T-helper 2 cell (primary cell): ENCODE results near the gene CAMTA2.
A peak's percentile ranks its signal among the peaks of the same experiment; 100 is the strongest.

Experiments used
- DNase-seq, 5 experiments: peaks; one replicate each; pipeline versions ENCODE4 v3.0.0 to v3.0.0-alpha.2; 2012 to 2022

Gene CAMTA2

DNA sequence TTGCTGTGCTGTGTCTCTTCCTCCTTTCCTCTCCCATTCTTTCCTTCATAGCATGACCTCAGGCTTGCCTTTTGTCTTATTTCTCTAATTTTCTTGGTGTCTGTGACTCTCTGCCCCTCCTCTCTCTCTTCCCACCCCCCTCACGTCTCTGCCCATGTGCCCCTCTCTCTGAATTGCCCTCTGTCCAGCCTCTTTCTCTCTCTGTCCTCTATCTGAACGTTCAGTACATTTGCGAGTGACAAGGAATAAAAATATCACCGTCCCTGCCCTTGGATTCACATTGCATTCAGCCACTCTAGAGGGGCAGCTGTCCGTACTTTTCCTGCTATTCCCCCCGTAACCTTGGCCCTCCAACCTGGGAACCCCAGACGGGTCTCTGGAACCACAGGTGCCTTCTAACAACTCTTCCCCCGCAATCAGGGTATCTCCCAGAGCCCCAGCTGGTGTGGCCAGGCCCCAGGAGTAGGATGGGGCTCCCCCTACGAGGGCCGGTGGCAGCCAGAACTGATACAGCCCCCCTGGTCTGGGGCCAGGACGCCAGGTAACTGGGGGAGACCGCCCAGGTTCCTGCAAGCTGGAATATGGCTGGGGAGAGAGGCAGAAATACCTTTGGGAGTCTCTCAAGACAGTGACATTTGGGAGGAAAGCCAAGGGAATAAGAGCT is 12.1 kb upstream of the CAMTA2 start:
- no peak for DNase-seq

GRCh38 chr17:4998732-4999429 is 11.4 kb upstream of the CAMTA2 start:
- DNase-seq, result no peak

GRCh38 chr17:4998027-4998731 is 10.7 kb upstream of the CAMTA2 start:
- no peak for DNase-seq

GRCh38 chr17:4997302-4998026 is 10.0 kb upstream of the CAMTA2 start, which contains the start of the genes INCA1 and KIF1C:
Gene INCA1, minus strand, starts transcription at chr17:4997522. Its CDS starts 3,085 bp downstream, at chr17:4994437.
Gene KIF1C, plus strand, starts transcription at chr17:4997950. Its CDS starts 2,297 bp downstream, at chr17:5000247.
- peak; percentile 83 to 91 (median 86) for DNase-seq

- no peak for DNase-seq
Measured at GRCh38 chr17:4994081-4994595, 6.7 kb upstream of the CAMTA2 start.

DNA sequence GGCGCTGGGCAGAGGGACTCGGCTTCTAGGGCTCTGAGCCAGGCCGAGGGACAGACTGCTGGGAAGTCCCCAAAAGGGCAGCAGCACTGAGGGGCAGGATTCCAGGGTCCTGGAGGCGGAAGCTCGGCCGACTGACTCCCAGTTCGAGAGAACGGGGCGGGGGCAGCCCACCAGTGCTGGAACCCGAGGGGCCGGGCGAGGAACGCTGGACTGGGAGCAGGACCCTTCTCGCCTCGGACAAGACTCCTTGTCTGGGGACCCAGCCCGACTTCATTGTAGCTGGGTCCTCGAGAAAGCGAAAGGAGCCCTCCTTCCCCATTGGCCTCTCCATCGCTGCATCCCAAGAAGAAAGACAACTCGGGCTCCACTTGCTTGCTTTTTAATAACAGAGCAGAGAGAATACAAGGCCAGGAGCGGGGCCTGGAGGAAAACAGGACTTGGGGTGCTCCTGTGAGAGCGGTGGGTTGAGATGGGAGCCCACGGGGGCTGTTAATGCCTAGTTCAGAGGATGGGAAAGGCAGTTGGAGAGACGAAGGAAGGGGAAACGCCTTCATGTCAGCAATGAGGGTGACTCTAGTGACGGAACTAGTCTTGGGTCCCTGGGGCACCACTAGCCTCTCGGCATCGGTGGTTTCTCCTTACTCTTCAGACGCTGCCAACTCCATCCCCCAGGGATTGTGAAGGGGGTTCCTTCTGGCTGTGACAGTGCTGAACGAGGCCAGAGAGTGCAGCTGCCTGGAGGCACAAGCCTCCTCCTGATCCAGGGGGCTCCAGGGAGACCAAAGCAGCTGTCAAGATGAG is 492 bp upstream of the CAMTA2 start:
- no peak for DNase-seq

GRCh38 chr17:4986403-4986802 is 1.1 kb downstream of the CAMTA2 start:
- no peak for DNase-seq

- no peak for DNase-seq
Measured at GRCh38 chr17:4982305-4982704, 5.2 kb downstream of the CAMTA2 start.

GRCh38 chr17:4980644-4981216 is 6.7 kb downstream of the CAMTA2 start:
- DNase-seq, result peak in 2 of 5 experiments; percentile 26 to 79

DNA sequence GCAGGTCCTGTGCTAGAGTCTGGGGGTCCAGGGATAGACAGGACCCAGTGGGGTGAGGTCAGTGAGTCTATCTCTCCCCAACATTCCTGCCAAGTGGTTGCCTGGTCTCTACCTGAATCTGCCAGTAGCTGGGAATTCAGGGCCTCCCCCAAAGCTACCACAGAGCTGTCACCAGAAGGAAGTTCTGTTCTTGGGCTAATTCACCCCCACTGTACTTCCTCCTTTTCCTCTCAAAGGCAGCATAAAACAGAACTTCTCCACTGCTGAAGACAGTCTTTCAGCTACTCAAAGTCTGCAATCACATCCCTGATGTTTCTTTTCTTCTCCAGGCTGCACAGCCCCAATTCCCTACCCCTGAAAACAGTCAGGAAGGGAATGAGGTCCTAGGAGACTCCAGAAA is 8.7 kb downstream of the CAMTA2 start:
- no peak for DNase-seq

DNA sequence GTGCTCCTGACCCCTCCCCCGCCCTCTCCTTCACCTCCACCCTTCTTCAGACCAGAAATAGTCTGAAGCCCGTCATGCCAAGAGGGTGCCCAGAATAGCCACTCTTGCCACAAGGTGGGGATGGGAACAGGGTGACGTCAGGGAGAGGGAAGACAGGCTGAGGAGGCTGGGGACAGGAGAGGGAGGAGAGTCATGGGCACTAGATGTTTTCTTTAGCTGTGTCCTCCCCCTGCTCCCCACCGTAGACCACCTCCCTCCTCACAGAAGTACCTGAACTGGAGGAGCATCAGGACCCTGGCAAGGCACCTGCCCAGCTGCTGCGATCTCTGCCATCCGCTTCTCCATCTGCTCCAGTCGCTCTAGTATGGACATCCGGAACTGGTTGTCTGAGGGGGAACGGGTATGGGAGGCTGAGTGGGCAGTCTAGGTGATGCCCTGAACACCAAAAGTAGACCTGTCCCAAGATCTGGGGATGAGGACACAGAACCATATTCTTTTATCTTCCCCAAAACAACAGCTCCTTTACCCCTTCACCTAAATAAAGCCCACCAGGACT is 13.3 kb downstream of the CAMTA2 start:
- no peak for DNase-seq

DNA sequence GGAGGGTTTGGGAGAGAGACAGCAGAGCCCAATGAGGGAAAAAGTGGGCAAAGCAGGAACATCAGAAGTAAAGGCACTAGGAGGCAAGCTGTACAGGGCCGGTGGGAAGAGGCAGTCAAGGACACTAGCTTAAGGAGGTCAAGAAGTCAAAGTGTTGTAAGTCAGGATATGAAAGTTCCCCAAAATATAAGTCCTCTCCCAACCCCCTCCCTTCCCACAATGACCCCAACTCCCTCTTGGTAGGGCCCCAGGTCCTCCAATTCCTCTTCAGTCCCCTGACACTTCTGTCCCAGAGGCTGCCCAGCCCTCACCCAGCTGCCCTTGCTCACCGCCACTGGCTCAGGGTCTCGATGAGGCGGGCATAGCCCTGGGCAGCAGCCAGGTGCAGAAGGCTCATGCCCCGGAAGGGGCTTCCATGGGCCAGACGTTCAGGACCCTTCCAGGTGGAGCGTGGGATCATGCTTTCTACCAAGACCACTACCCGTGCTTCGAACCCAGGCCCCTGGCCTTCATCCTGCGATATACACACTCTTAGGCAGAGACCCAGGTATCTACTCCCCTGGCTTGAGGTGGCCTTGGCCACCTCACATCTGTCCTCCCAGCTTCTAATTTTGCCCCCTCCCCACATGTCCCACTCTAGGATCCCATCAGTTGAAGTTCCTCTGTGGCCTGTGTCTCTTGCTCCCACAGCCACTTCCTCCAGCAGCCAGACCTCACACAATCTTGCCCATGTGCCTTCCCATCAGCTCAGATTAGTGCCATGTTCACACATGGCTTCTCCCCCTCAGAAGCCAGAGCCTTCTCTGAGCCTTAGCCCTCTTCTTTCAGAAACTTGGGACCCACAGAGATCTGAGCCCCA is 14.0 kb downstream of the CAMTA2 start:
- no peak for DNase-seq

DNA sequence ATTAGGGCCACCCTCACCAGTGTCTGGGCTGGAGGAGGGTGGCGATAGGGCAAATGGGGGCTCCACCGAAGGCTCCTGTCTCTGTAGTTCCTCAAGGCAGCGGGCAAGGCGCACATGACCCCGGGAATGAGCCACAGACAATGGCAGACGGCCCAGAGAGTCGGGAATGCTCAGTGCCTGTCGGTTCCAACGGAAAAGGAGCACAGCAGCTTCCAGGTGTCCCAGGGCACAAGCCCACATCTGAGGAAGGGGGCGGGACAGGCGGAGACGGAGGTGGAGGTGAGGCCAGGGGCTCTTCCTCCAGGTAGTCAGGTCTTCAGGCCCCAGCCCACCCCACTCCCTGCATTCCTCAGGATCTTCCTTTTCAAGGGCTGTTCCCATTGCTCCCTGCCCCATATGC is 14.7 kb downstream of the CAMTA2 start:
- DNase-seq, result no peak

DNA sequence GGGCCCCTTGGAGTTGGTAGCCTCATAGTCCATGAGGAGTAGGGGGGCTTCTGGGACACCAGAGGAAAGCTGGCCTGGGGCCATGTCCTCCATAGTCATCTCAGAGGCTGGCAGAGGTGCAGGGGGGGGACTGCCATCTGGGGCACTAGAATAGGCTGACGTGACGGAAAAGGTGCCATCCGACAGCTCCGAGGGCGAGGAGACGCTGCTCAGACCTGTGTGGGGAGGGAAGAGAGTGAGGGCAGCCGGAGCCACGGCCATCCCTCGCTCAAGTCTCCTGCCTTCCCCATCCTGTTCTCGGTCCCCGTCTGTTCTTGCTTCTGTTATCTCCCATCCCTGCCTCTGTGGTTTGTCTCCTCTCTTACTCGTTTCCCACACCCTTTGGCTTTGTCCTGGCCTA is 15.2 kb downstream of the CAMTA2 start:
- no peak for DNase-seq

DNA sequence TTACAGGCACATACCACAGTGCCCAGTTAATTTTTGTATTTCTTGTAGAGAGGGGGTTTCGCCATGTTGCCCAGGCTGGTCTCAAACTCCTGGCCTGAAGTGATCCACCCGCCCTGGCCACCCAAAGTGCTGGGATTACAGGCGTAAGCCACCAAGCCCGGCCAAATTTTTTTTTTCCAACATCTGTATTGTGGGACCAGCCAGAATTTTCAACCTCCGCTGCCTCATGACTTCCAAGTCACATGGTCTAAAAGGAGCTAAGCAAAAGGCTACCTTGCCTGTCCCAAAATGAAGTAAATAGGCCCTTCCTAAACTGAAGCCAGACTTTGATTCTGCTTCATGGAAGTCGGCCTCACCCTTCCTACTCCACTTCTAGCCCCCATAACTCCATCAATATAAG is 15.6 kb downstream of the CAMTA2 start:
- DNase-seq, result no peak

- DNase-seq, result no peak
Measured at GRCh38 chr17:4970273-4970672, 17.2 kb downstream of the CAMTA2 start.

GRCh38 chr17:4969551-4970173 is 17.8 kb downstream of the CAMTA2 start:
- no peak for DNase-seq

- DNase-seq, result peak in 3 of 5 experiments; percentile 18 to 57 (median 36)
Measured at GRCh38 chr17:4969047-4969550, 18.4 kb downstream of the CAMTA2 start.

GRCh38 chr17:4968486-4969046 is 18.9 kb downstream of the CAMTA2 start:
- DNase-seq, result peak in 1 of 5 experiments; percentile 9
